Posterior cingulate gyrus (tissue), 11 donors: Measurements from ENCODE around the gene DNAJB8.

Experiments used
- DNase-seq, 10 donors: peaks; one replicate each; pipeline versions ENCODE4 v3.0.0 to v3.0.0-alpha.2; 2020 to 2021; ENCODE audit warnings: mixed read lengths in 3 of 10
- intact Hi-C: fragments of 100-400 bp; cut with DNase I; formaldehyde crosslinking; loops from one replicate; pipeline ENCODE4 v1.15.1; 2023

Gene DNAJB8

GRCh38 chr3:128455116-128455515, 11.6 kb downstream of the DNAJB8 start:
- intact Hi-C loops = no loop called here
- DNase-seq = peak in 3 of 10 donors; percentile 8 to 52 (median 28)

DNA sequence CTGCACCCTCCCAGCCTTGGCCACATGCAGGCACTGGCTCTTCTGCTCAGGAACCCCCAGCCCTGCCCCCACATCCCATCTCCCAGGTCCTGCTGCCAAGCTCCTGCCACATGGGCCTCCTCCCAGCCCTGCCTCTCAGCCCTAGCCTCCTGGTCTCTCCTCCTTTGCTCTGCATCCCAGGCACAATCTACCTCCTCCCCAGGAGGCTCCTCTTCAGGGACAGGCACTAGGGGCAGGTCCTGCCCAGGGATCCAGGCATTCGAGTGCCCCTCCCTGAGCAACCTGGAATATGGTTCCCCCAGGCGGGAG, 12.4 kb downstream of the DNAJB8 start:
- intact Hi-C loops = no loop called here
- peak in 2 of 10 donors; percentile 24 to 59 for DNase-seq

DNA sequence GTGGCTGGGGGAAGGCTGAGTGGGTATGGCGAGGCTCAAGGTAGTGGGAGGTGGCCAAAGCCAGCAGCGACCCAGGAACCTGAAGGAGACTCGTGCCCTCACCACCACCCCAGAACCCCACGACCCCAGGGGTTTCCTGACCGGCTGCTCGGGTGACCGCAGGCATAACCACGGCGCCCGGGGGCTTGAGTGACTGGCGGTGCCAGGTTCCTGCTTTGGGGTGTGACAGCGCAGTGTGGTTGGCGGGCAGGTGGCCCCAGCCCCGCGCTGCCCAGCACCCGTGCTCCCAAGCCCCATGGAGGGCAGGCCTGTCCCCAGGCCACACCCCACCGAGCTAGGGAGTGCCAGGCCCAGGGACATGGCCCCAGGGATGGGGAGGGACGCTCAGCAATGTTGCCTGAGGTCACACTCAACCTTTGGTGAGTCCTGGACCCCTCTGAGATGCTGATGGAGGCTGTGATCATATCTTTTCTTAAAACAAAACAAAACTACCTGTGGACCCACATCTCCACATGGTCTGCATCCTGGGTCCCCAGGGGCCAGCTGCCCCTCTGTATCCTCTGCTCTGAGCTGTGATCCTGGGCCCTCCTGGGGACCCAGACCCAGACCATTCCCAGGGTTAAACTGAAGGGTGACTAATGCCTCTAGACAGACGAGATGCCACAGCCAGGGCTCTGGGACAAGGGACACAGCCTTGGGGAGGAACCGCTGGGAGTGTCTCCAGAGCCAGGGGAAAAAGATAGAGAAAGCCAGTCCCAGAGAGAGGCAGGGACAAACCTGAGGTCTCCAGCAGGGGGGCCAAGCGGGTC, 13.0 kb downstream of the DNAJB8 start:
- intact Hi-C loops = no loop called here
- peak in 2 of 10 donors; percentile 55 to 69 for DNase-seq

- peak in 2 of 10 donors; percentile 20 to 73 for DNase-seq
- intact Hi-C loops = no loop called here
These were observed 13.9 kb downstream of the DNAJB8 start for GRCh38 chr3:128452678-128453275.

GRCh38 chr3:128452120-128452519, 14.6 kb downstream of the DNAJB8 start:
- peak in 1 of 10 donors; percentile 57 for DNase-seq
- intact Hi-C loops = no loop called here

- intact Hi-C loops = no loop called here
- DNase-seq = no peak
These were observed 17.5 kb downstream of the DNAJB8 start for GRCh38 chr3:128449111-128449638.

DNA sequence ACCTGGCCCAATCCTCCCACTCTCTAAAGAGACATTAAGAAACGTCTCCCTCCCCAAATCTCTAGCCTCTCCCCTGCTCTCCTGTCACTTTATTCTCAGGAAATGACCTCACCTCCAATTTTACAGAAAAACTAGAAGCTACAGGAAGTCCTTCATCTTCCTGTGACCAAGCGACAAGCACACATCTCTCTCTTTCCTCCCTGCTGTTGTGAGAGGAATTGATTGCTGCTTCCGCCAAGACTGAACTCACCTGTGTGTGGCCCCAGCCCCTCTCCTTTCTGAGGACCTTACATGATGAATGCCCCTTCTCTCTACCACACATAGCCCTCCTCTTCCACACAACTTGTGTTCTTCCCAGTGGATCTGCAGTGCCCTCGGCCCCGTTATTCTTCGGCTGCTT, 18.2 kb downstream of the DNAJB8 start:
- intact Hi-C loops = no loop called here
- DNase-seq = no peak

- intact Hi-C loops = no loop called here
- DNase-seq = no peak
These were observed 19.1 kb downstream of the DNAJB8 start for GRCh38 chr3:128447561-128448013.

DNA sequence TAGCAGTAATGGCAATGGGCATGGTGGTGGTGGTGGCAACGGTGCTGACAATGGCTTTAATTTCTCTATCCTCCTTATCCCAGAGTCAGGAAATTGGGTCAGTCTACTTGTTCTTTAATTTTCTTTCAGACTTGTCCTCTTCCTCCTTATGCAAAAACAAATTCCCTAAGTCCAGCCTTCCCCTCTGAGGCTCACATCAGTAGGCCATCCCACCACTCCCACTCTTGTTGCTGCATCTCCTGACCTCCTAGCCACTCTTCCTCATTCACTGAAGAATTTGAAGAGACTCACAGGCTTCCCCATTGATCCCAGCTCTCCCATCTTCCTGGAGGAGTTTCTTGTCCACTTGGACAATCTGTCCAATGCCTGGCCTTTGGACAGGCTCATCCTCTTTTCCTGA, 19.9 kb downstream of the DNAJB8 start:
- intact Hi-C loops = no loop called here
- DNase-seq = no peak

- DNase-seq = no peak
- intact Hi-C loops = no loop called here
These were observed 21.3 kb downstream of the DNAJB8 start for GRCh38 chr3:128445357-128445756.

GRCh38 chr3:128443771-128444170, 22.9 kb downstream of the DNAJB8 start:
- DNase-seq = no peak
- intact Hi-C loops = no loop called here

- DNase-seq = no peak
- intact Hi-C loops = no loop called here
These were observed 23.7 kb downstream of the DNAJB8 start for GRCh38 chr3:128442949-128443348.

- peak in 1 of 10 donors; percentile 76 for DNase-seq
- intact Hi-C loops = no loop called here
These were observed 24.6 kb downstream of the DNAJB8 start for GRCh38 chr3:128442070-128442469.

- intact Hi-C loops = no loop called here
- DNase-seq = peak in 1 of 10 donors; percentile 54
These were observed 27.5 kb downstream of the DNAJB8 start for GRCh38 chr3:128439226-128439625.

DNA sequence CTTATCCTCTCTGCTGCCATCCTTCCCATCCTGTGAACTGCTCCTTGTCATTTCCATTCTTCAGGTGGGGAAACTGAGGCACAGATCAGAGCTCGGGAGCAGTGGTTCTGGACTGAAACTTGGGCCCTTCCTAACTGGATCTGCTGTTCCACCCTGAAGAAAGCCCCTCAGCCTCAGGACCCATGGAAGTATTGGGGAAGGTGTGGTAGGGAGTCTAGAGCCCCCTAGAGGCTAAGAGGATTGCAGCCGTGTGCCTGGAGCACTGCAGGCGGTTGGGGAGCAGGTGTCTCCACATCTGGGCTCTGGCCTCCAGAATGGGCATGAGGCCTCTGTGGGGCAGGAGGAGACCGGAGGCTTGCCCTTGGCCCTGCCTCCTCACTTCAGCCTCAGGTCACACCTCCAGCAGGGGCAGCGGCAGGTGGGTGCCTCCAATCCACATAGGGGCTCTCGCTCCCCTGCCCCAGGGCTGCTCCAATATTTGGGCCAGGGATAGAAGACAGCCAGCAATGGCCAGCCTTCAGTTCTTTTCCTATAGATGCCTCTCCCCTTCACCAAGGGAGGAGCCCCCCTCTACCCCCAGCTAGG, 28.1 kb downstream of the DNAJB8 start:
- DNase-seq = peak in 1 of 10 donors; percentile 67
- intact Hi-C loops = no loop called here

DNA sequence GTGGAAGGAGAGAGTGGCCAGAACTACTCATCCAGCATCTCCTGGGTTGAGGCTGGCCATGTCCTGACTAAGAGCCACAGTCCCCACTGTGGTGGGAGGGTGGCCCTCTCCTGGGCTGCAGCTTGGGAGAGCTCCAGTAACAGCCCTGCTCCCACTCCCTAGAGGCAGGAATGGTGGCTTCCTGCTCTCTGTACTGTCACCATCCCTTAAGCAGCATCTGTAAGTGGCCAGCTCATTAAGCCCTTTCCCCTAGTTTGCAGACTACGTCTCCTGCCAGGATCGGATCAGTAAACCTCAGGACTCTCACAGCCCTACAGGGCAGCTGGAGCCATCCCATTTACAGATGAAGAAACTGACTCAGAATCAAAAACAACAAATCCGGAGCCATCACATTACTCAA, 30.5 kb downstream of the DNAJB8 start:
- no peak for DNase-seq
- intact Hi-C loops = no loop called here

- intact Hi-C loops = no loop called here
- peak in 1 of 10 donors; percentile 44 for DNase-seq
These were observed 31.1 kb downstream of the DNAJB8 start for GRCh38 chr3:128435561-128435960.

DNA sequence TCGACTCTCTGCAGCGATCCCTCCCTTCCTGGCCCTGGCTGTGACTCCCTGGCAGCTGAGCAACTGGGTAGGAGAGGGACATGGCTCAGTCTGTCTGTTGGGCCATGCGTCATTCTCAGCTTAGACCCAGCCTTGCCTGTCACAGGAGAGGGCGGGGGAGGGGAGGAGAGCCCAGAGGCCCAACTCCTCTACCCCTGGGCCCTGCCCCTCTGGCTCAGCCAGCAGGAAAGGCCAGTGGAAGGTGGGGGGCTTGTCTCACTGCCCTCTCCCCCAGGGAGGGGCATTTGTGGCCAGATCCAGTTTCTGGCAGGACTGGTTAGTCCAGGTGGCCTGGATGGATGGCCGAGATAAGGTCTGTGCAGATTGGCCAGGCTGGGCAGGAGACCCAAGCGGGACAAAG, 31.6 kb downstream of the DNAJB8 start:
- intact Hi-C loops = no loop called here
- no peak for DNase-seq

- DNase-seq = no peak
- intact Hi-C loops = loop anchor here (5.0 kb wide), 1 partner anchor 48 kb away; no protein-coding TSS in a partner anchor
These were observed 32.2 kb downstream of the DNAJB8 start for GRCh38 chr3:128434524-128434923.

DNA sequence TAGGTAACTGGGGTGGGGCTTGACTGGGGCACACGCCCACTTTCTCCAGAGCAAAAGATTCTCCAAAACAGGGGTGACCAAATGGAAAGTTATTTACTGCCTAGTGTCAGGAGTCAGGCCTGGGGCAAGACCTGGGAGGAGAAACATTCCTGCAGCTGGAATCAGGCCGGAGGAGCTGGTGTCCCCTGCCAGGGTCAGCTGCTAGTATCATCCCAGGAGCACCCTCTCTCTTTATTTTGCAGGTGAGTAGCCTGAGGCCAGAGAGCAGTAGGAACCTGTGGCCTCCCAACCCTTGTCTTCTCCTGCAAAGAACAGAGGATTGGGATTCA, 32.9 kb downstream of the DNAJB8 start:
- DNase-seq = no peak
- intact Hi-C loops = loop anchor here (5.0 kb wide), 1 partner anchor 48 kb away; no protein-coding TSS in a partner anchor
